Fibroblast of skin of scalp (primary cell): ENCODE data around the gene ATXN7.
A peak's percentile ranks its signal among the peaks of the same experiment; 100 is the strongest.

Source experiments
- DNase-seq: peaks from one replicate; pipeline ENCODE4 v3.0.0-alpha.2; 2013

Gene ATXN7

GRCh38 chr3:64022451-64023186, 159.0 kb downstream of the ATXN7 start:
- no peak for DNase-seq

- peak; percentile 86 for DNase-seq
These were observed 159.7 kb downstream of the ATXN7 start, which contains the start of gene PSMD6 for GRCh38 chr3:64023187-64023860. TSS of gene PSMD6 (minus strand) at chr3:64023494. CDS start at chr3:64023419, 75 bp downstream.

- DNase-seq, result no peak
These were observed 160.2 kb downstream of the ATXN7 start for GRCh38 chr3:64023861-64024223.

GRCh38 chr3:64026346-64026745, 162.7 kb downstream of the ATXN7 start:
- DNase-seq, result no peak

GRCh38 chr3:64027658-64028057, 164.0 kb downstream of the ATXN7 start:
- DNase-seq, result no peak

GRCh38 chr3:64028754-64029153, 165.1 kb downstream of the ATXN7 start:
- DNase-seq, result no peak

GRCh38 chr3:64029287-64029686, 165.6 kb downstream of the ATXN7 start:
- DNase-seq, result no peak

GRCh38 chr3:64030741-64031140, 167.1 kb downstream of the ATXN7 start:
- DNase-seq, result peak; percentile 67

GRCh38 chr3:64031540-64032508, 168.2 kb downstream of the ATXN7 start:
- DNase-seq, result peak; percentile 21

- DNase-seq, result no peak
These were observed 169.4 kb downstream of the ATXN7 start for GRCh38 chr3:64033069-64033468.

- DNase-seq, result no peak
These were observed 173.4 kb downstream of the ATXN7 start for GRCh38 chr3:64037084-64037483.

GRCh38 chr3:64038253-64038767, 174.6 kb downstream of the ATXN7 start:
- no peak for DNase-seq

- no peak for DNase-seq
These were observed 175.7 kb downstream of the ATXN7 start for GRCh38 chr3:64039332-64039731.

GRCh38 chr3:64039981-64040733, 176.5 kb downstream of the ATXN7 start:
- peak; percentile 70 for DNase-seq

GRCh38 chr3:64042952-64043351, 179.3 kb downstream of the ATXN7 start:
- DNase-seq, result no peak

- DNase-seq, result no peak
These were observed 182.9 kb downstream of the ATXN7 start for GRCh38 chr3:64046592-64046991.

- DNase-seq, result no peak
These were observed 183.4 kb downstream of the ATXN7 start for GRCh38 chr3:64046996-64047594.

GRCh38 chr3:64047787-64048186, 184.1 kb downstream of the ATXN7 start:
- no peak for DNase-seq

- DNase-seq, result no peak
These were observed 185.0 kb downstream of the ATXN7 start for GRCh38 chr3:64048631-64049061.

GRCh38 chr3:64049136-64049535, 185.5 kb downstream of the ATXN7 start:
- DNase-seq, result no peak

- DNase-seq, result no peak
These were observed 186.2 kb downstream of the ATXN7 start for GRCh38 chr3:64049832-64050231.
